GM18867 (cell line): ENCODE results near the gene SLC8A1.

Experiments
- ATAC-seq: cut with Tn5 transposase; IDR thresholded peaks from one replicate; pipeline ENCODE4 v1.9.1; 2021; ENCODE audit warnings: mild to moderate bottlenecking, moderate library complexity; ENCODE audit not compliant: unreplicated experiment

SLC8A1 gene

GRCh38 chr2:40317046-40317445, 134.8 kb downstream of the SLC8A1 start:
- ATAC-seq = no peak

GRCh38 chr2:40316620-40317019, 135.3 kb downstream of the SLC8A1 start:
- ATAC-seq = no peak

- ATAC-seq = no peak
Measured at GRCh38 chr2:40315683-40316082, 136.2 kb downstream of the SLC8A1 start.

GRCh38 chr2:40311026-40311425, 140.9 kb downstream of the SLC8A1 start:
- ATAC-seq = no peak

- no peak for ATAC-seq
Measured at GRCh38 chr2:40310303-40310702, 141.6 kb downstream of the SLC8A1 start.

GRCh38 chr2:40304340-40304739, 147.6 kb downstream of the SLC8A1 start:
- ATAC-seq = no peak

GRCh38 chr2:40303746-40304145, 148.1 kb downstream of the SLC8A1 start:
- ATAC-seq = no peak

GRCh38 chr2:40302751-40303325, 149.1 kb downstream of the SLC8A1 start:
- no peak for ATAC-seq

- ATAC-seq = no peak
Measured at GRCh38 chr2:40300391-40300790, 151.5 kb downstream of the SLC8A1 start.

- ATAC-seq = no peak
Measured at GRCh38 chr2:40299781-40300180, 152.1 kb downstream of the SLC8A1 start.

- ATAC-seq = no peak
Measured at GRCh38 chr2:40299173-40299572, 152.7 kb downstream of the SLC8A1 start.

- ATAC-seq = no peak
Measured at GRCh38 chr2:40298026-40298425, 153.9 kb downstream of the SLC8A1 start.

- ATAC-seq = no peak
Measured at GRCh38 chr2:40292291-40292690, 159.6 kb downstream of the SLC8A1 start.

GRCh38 chr2:40289771-40290404, 162.0 kb downstream of the SLC8A1 start:
- ATAC-seq = no peak

- no peak for ATAC-seq
Measured at GRCh38 chr2:40287773-40288172, 164.1 kb downstream of the SLC8A1 start.

- ATAC-seq = no peak
Measured at GRCh38 chr2:40287195-40287594, 164.7 kb downstream of the SLC8A1 start.

- no peak for ATAC-seq
Measured at GRCh38 chr2:40286721-40287120, 165.2 kb downstream of the SLC8A1 start.

- ATAC-seq = no peak
Measured at GRCh38 chr2:40285391-40285790, 166.5 kb downstream of the SLC8A1 start.

GRCh38 chr2:40284797-40285196, 167.1 kb downstream of the SLC8A1 start:
- no peak for ATAC-seq

GRCh38 chr2:40283111-40283909, 168.6 kb downstream of the SLC8A1 start:
- ATAC-seq = no peak

- ATAC-seq = peak; percentile 43
Measured at GRCh38 chr2:40282428-40282827, 169.5 kb downstream of the SLC8A1 start.
